Limb (tissue), 2 donors: ENCODE measurements around the gene EP300.
A peak's percentile ranks its signal among the peaks of the same experiment; 100 is the strongest.
"Not testable (repeated sequence)": the region's sequence is repeated elsewhere in the genome, so short reads cannot be mapped to it uniquely, and the experiment has no call there.

Source experiments
- DNase-seq, 2 donors: peaks; one replicate each; pipeline ENCODE4 v3.0.0-alpha.2; 2016; ENCODE audit errors: extremely low spot score in 2 of 2

Gene EP300

DNA sequence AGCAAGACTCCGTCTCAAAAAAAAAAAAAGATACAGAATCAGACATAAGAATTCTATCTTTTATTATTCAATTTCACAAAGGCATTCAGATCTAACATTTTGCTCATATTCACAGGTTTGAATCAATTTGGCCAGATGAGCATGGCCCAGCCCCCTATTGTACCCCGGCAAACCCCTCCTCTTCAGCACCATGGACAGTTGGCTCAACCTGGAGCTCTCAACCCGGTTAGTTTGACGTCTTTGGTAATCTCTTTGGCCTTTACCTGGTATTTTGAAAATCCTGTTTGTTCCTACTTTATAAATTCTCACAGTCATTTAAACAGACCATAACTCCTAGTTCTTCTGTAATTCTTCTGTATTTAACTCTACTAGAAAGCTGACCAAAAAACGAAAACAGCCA is 55.3 kb downstream of the EP300 start:
- DNase-seq = no peak

GRCh38 chr22:41152902-41153301 is 60.5 kb downstream of the EP300 start:
- DNase-seq = no peak

DNA sequence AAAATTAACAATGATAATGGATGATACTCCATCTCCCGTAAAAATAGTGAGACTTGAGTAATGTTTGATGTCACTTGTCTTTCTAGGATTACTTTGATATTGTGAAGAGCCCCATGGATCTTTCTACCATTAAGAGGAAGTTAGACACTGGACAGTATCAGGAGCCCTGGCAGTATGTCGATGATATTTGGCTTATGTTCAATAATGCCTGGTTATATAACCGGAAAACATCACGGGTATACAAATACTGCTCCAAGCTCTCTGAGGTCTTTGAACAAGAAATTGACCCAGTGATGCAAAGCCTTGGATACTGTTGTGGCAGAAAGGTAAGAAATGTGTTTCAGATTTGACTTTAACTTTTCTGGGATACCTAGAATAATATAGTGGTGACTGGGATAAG is 64.7 kb downstream of the EP300 start:
- no peak for DNase-seq

DNA sequence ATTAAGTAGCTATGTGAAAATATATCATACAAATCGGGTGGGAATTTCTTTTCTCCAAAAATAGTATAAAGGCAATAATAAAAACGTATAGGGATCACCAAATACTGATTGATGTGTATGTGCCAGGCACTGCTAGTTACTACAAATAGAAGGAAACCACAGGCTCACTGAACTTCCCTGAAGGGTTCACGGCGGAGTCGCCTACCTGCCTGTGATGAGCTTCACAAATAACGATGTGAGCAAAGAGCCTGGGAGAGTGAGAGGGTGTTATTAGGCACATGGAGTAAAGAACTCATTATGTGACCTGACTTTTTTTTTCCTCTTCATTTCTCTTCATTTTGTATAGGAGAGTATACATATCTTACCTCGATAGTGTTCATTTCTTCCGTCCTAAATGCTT is 76.8 kb downstream of the EP300 start:
- no peak for DNase-seq

DNA sequence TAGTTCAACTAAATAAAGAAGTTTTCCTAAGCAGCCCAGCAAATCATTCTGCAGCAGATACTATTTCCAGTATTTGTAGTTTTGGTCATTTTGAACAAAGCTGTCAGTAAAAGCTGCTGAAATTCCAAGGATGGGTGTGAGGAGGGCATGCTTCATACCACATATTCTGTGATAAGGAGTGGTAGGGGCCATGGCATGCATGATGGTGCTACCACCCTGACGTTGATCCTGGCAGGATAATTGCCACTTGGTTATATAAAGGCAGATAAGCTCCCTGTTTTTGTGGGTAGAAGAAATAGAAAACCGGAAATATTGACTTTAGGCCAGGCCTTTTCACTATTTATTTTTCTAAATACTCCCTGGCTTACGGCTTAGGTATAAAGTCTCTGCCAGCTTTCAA is 79.6 kb downstream of the EP300 start:
- DNase-seq = no peak

GRCh38 chr22:41175546-41175945 is 83.2 kb downstream of the EP300 start:
- no peak for DNase-seq

GRCh38 chr22:41177040-41177621 is 84.7 kb downstream of the EP300 start:
- no peak for DNase-seq

GRCh38 chr22:41177622-41178424 is 85.4 kb downstream of the EP300 start:
- no peak for DNase-seq

DNA sequence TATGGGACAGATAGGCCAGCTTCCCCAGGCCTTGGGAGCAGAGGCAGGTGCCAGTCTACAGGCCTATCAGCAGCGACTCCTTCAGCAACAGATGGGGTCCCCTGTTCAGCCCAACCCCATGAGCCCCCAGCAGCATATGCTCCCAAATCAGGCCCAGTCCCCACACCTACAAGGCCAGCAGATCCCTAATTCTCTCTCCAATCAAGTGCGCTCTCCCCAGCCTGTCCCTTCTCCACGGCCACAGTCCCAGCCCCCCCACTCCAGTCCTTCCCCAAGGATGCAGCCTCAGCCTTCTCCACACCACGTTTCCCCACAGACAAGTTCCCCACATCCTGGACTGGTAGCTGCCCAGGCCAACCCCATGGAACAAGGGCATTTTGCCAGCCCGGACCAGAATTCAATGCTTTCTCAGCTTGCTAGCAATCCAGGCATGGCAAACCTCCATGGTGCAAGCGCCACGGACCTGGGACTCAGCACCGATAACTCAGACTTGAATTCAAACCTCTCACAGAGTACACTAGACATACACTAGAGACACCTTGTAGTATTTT is 86.1 kb downstream of the EP300 start:
- DNase-seq = no peak

- DNase-seq = not testable (repeated sequence)
Measured at GRCh38 chr22:41180362-41180761, 88.0 kb downstream of the EP300 start.

DNA sequence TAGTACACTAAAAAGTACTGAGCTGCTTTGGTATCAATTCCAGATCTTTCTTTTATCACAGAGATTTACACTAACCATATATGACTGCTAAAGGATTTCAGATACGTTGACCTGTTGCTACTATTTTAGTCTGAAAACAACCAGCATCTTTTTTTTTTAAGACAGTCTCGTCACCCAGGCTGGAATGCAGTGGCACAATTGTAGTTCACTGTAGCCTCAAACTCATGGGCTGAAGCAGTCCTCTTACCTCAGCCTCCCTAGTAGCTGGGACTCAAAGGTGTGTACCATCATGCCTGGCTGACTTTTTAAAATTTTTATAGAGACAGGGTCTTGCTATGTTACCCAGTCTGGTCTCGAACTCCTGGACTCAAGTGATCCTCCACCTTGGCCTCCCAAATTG is 88.5 kb downstream of the EP300 start:
- no peak for DNase-seq

GRCh38 chr22:41181349-41182241 is 89.2 kb downstream of the EP300 start:
- no peak for DNase-seq

DNA sequence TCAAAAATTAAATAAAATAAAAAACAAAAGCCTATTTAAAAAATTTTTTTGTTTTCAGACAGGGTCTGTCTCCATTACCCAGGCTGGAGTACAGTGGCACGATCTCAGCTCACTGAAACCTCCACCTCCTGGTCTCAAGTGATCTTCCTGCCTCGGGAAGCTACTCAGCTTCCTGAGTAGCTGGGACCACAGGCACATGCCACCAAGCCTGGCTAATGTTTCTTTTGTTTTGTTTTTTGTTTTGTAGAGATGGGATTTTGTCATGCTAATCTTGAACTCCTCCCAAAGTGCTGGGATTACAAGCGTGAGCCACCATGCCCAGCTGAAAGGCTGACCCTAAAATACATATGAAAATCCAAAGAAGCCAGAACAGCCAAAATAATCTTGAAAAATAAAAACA is 92.3 kb downstream of the EP300 start:
- no peak for DNase-seq

GRCh38 chr22:41191467-41191866 is 99.1 kb downstream of the EP300 start:
- no peak for DNase-seq

GRCh38 chr22:41193829-41194228 is 101.4 kb downstream of the EP300 start:
- DNase-seq = no peak

DNA sequence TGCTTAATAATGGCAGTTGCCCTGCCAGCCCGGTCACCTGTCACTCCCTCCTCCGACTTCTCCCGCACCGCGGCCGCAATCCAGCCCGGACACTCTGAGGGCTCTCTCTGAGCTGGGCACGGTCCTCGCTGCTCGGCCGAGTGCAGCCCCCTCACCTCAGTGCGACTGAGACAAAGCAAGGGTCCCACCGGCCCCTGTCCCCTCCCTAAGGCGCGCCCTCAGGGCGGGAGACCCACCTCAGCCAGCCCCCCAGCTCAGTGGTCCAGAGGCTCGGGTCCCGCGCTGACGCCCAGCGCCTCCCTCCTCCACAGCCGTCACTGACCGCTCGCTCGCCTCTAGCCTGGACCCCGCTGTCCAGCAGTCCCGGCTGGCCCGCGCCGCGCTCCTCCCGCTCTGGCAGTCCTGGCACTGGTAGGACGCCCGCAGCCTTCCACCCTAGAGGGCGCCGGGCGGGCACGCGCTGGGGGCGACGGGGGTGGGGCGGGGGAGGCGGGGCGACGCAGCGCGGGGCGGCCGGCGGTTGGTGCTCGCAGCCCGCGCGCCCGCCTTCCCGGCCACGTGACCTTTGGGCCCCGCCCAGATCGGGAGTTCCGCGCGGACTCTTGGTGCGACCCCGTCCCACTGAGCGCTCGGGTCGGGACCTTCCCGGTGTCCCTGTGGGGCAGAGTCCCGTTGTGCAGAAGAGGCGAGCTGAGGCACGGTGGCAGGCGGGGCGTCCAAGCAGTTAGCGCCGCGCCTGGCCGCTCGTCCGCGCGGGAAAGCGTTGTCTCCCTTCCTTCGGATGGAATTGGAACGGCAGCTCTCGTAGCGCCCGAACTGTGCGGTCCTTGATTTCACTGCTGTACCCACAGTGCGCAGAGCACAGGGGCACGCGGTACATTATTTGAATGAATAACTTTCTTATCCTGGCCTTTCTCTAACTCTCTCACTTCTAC is 104.9 kb downstream of the EP300 start:
- peak; percentile 64 to 88 for DNase-seq

- DNase-seq = no peak
Measured at GRCh38 chr22:41198027-41198580, 105.7 kb downstream of the EP300 start.

- DNase-seq = no peak
Measured at GRCh38 chr22:41201141-41201540, 108.7 kb downstream of the EP300 start.

DNA sequence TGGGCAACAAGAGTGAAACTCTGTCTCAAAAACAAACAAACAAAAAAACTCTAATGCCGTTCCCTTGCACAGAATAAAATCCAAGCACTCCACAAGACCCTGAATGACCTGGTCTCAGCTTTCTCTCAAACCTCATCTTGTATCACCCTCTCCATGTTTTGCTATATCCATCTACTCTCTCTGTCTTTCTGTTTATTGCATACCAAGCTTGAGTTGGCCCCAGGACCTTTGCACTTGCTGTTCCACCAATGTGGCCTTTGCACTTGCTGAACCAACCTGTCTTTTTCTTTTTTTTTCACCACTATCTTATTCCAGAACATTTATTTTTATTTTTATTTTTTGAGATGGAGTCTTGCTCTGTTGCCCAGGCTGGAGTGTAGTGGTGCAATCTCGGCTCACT is 110.7 kb downstream of the EP300 start:
- no peak for DNase-seq

GRCh38 chr22:41204066-41204465 is 111.7 kb downstream of the EP300 start:
- DNase-seq = no peak
